K562 (cell line): Measurements from ENCODE around the gene CFAP206. TPM values are rescaled to one million over a fixed set of nuclear protein-coding genes. Genes with fewer than 3 reads are reported as not detected.

ENCODE experiments used
- ATF6 ChIP-seq: sonication (generic); formaldehyde crosslinking; IDR thresholded peaks from 2 replicates; pipeline ENCODE4 v1.4.0; 2020; ENCODE audit warnings: mild to moderate bottlenecking, missing genetic modification reagents
- IRF9 ChIP-seq: fragments of 450-650 bp; IDR thresholded peaks from 2 replicates; pipeline ENCODE4 v1.6.1; 2016; ENCODE audit warnings: missing biosample characterization, missing genetic modification characterization
- NFXL1 ChIP-seq: fragments of 450-650 bp; formaldehyde crosslinking; IDR thresholded peaks from 2 replicates; pipeline ENCODE4 v1.4.0; 2021; ENCODE audit warnings: mild to moderate bottlenecking
- ZBTB33 ChIP-seq: sonication (generic); formaldehyde crosslinking; IDR thresholded peaks from 2 replicates; pipeline ENCODE4 v1.8.1; 2023; ENCODE audit warnings: mild to moderate bottlenecking, missing genetic modification reagents
- polyA plus RNA-seq, 8 experiments: library from polyadenylated mRNA; depleted of rRNA in 4 of 8; stranded (reverse) in 5 of 8; unstranded in 3 of 8; fragments of >200 nt; fragmentation: Nextera tagmentation in 2 of 8; fragmentation: Illumina TruSeq in 1 of 8; extraction: Ambion mirVana in 2 of 8; extraction: Trizol in 1 of 8; gene quantifications; 2 replicates each; pipeline versions ENCODE4 v1.2.1 to v1.2.3, GENCODE V29; 2011 to 2014; ENCODE audit warnings: inconsistent platforms in 1 of 8, missing spikeins in 1 of 8
- total RNA-seq, 7 experiments: library from RNA; depleted of rRNA in 6 of 7; stranded (reverse); fragments of >200 nt in 6 of 7; fragmentation: Illumina TruSeq in 2 of 7; extraction: Trizol in 2 of 7; gene quantifications; 2 replicates each; pipeline versions ENCODE4 v1.2.1 to v1.2.3, GENCODE V29; 2011 to 2021; ENCODE audit warnings: low replicate concordance in 1 of 7
- TF ChIP-seq, protein P1 (sequence below): fragments of 250-450 bp; sonication (Bioruptor Pico); IDR thresholded peaks from 2 replicates; pipeline ENCODE4 v1.9.0; 2021; ENCODE audit warnings: mild to moderate bottlenecking
- TF ChIP-seq, protein P2 (sequence below): fragments of 250-450 bp; sonication (Bioruptor Pico); IDR thresholded peaks from 2 replicates; pipeline ENCODE4 v1.4.0; 2020; ENCODE audit warnings: mild to moderate bottlenecking, moderate library complexity

Gene CFAP206
- total and polyA plus RNA-seq, 9 of the 15 experiments (the other 6 are each of a cell fraction or from before 2014, with no cell fraction given) = 0.06 to 0.33 (median 0.18) TPM; not detected in 2

GRCh38 chr6:87395431-87395830 is 12.3 kb upstream of the CFAP206 start (continued):
- TF ChIP-seq, protein P1, sequence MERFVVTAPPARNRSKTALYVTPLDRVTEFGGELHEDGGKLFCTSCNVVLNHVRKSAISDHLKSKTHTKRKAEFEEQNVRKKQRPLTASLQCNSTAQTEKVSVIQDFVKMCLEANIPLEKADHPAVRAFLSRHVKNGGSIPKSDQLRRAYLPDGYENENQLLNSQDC = no peak
- TF ChIP-seq NFXL1 (CRISPR knock-in tag) = no peak
- no peak for TF ChIP-seq ATF6
- TF ChIP-seq ZBTB33 = no peak
- TF ChIP-seq, protein P2, sequence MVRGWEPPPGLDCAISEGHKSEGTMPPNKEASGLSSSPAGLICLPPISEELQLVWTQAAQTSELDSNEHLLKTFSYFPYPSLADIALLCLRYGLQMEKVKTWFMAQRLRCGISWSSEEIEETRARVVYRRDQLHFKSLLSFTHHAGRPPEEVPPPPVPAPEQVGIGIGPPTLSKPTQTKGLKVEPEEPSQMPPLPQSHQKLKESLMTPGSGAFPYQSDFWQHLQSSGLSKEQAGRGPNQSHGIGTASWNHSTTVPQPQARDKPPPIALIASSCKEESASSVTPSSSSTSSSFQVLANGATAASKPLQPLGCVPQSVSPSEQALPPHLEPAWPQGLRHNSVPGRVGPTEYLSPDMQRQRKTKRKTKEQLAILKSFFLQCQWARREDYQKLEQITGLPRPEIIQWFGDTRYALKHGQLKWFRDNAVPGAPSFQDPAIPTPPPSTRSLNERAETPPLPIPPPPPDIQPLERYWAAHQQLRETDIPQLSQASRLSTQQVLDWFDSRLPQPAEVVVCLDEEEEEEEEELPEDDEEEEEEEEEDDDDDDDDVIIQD (CRISPR knock-in tag) = no peak
- no peak for TF ChIP-seq IRF9 (tag)
